Coronary artery (tissue), 2 donors: Measurements from ENCODE around the gene CPXM1.

Experiments
- DNase-seq: peaks from one replicate; pipeline ENCODE4 v3.0.0-alpha.2; 2017; ENCODE audit warnings: low spot score
- H3K27ac ChIP-seq, 2 donors: fragments of 200-600 bp; sonication (generic); one replicate each; pipeline ENCODE4 v1.5.1; 2016 to 2019
- H3K4me3 ChIP-seq: fragments of 200-600 bp; sonication (generic); 2 replicates; pipeline ENCODE4 v1.5.1; 2016; ENCODE audit warnings: mild to moderate bottlenecking, moderate library complexity
- TF ChIP-seq, protein P1 (sequence below): fragments of 200-600 bp; sonication (generic); IDR thresholded peaks from one replicate; pipeline ENCODE4 v1.5.1; 2019; ENCODE audit warnings: antibody characterized with exemption

The CPXM1 gene

DNA sequence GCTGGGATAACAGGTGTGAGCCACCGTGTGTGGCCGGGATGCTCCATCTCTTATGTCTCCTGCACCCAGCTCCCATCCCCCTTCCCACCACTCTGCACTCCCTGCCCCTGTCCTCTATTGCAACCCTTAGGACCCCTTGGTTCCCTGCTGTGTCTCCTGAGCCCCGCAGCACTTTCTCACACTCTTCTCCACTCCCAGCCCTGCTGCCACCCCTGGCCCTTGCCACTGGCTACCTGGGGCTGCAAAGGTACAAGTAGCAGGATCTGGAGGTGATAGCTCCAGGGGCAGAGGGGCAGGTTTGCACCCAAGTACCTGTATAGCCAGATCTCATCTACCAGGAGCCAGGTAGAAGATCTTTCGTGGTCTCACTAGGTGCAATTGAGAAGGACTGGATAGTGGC lies 6.6 kb upstream of the CPXM1 start:
- TF ChIP-seq, protein P1, sequence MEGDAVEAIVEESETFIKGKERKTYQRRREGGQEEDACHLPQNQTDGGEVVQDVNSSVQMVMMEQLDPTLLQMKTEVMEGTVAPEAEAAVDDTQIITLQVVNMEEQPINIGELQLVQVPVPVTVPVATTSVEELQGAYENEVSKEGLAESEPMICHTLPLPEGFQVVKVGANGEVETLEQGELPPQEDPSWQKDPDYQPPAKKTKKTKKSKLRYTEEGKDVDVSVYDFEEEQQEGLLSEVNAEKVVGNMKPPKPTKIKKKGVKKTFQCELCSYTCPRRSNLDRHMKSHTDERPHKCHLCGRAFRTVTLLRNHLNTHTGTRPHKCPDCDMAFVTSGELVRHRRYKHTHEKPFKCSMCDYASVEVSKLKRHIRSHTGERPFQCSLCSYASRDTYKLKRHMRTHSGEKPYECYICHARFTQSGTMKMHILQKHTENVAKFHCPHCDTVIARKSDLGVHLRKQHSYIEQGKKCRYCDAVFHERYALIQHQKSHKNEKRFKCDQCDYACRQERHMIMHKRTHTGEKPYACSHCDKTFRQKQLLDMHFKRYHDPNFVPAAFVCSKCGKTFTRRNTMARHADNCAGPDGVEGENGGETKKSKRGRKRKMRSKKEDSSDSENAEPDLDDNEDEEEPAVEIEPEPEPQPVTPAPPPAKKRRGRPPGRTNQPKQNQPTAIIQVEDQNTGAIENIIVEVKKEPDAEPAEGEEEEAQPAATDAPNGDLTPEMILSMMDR, result no peak
- DNase-seq, result peak; percentile 50
- Histone ChIP-seq H3K4me3 (no peak overlapping the region), H3K27ac (no peak overlapping the region)

GRCh38 chr20:2806351-2806701 lies 5.9 kb upstream of the CPXM1 start:
- Histone ChIP-seq H3K4me3 (no peak overlapping the region), H3K27ac (no peak overlapping the region)
- TF ChIP-seq, protein P1, result no peak
- peak; percentile 11 for DNase-seq

GRCh38 chr20:2805689-2806350 lies 5.4 kb upstream of the CPXM1 start:
- H3K4me3 ChIP-seq, result no peak overlapping the region
- H3K27ac ChIP-seq, result no peak overlapping the region
- TF ChIP-seq, protein P1, result no peak
- DNase-seq, result no peak

GRCh38 chr20:2804852-2805688 lies 4.6 kb upstream of the CPXM1 start:
- Histone ChIP-seq H3K4me3 (no peak overlapping the region), H3K27ac (no peak overlapping the region)
- TF ChIP-seq, protein P1, result no peak
- DNase-seq, result peak; percentile 64

- DNase-seq, result peak; percentile 19
- no peak overlapping the region for H3K27ac ChIP-seq
- TF ChIP-seq, protein P1, result no peak
- H3K4me3 ChIP-seq, result no peak overlapping the region
Observed at GRCh38 chr20:2804041-2804828, 3.8 kb upstream of the CPXM1 start.

DNA sequence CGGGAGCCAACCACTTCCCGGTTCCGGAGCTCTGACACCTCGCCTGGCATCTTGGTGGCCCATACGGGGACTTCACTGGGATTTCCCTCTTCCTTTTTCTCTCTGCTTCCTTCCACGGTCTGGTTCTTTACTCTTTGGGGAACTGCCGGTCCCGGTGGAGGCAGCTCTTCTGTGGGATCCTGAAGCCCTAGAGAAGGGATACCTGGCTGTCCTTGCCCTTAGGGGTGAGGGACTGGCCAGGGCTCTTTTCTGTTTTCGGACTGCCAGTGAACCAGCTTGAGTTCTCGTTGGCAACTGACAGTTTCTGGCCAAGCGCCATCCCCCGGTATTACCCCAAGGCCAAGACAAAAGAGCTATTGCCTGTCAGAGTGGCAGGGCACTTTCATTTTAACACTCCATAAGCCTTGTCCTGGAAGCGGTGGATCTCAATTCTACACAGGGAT lies 880 bp upstream of the CPXM1 start:
- peak; percentile 46 for DNase-seq
- H3K27ac ChIP-seq, result no peak overlapping the region
- H3K4me3 ChIP-seq, result no peak overlapping the region
- TF ChIP-seq, protein P1, result no peak
